ENCODE results near the gene DNAH14.
"Not testable (repeated sequence)": the region's sequence is repeated elsewhere in the genome, so short reads cannot be mapped to it uniquely, and the experiment has no call there.

Gene DNAH14

GRCh38 chr1:225277445-225277844 is 348.0 kb downstream of the DNAH14 start:
- no peak for DNase-seq

GRCh38 chr1:225280563-225280962 is 351.1 kb downstream of the DNAH14 start:
- no peak for DNase-seq

GRCh38 chr1:225290244-225290643 is 360.8 kb downstream of the DNAH14 start:
- no peak for DNase-seq

- no peak for DNase-seq
Measured at GRCh38 chr1:225299624-225300023, 370.1 kb downstream of the DNAH14 start.

- no peak for DNase-seq
Measured at GRCh38 chr1:225300381-225300780, 370.9 kb downstream of the DNAH14 start.

GRCh38 chr1:225304996-225305395 is 375.5 kb downstream of the DNAH14 start:
- DNase-seq = no peak

GRCh38 chr1:225310544-225310943 is 381.1 kb downstream of the DNAH14 start:
- DNase-seq = not testable (repeated sequence)

GRCh38 chr1:225318706-225319575 is 389.5 kb downstream of the DNAH14 start:
- DNase-seq = peak; percentile 46

- DNase-seq = no peak
Measured at GRCh38 chr1:225319871-225320270, 390.4 kb downstream of the DNAH14 start.

- DNase-seq = no peak
Measured at GRCh38 chr1:225321784-225322183, 392.3 kb downstream of the DNAH14 start.

GRCh38 chr1:225329041-225329440 is 399.6 kb downstream of the DNAH14 start:
- no peak for DNase-seq

- DNase-seq = not testable (repeated sequence)
Measured at GRCh38 chr1:225329996-225330395, 400.5 kb downstream of the DNAH14 start.

- no peak for DNase-seq
Measured at GRCh38 chr1:225332686-225333085, 403.2 kb downstream of the DNAH14 start.

- not testable (repeated sequence) for DNase-seq
Measured at GRCh38 chr1:225335098-225335778, 405.8 kb downstream of the DNAH14 start.

GRCh38 chr1:225338545-225338944 is 409.1 kb downstream of the DNAH14 start:
- DNase-seq = no peak

- DNase-seq = no peak
Measured at GRCh38 chr1:225341642-225342041, 412.2 kb downstream of the DNAH14 start.

GRCh38 chr1:225342695-225343094 is 413.2 kb downstream of the DNAH14 start:
- no peak for DNase-seq

GRCh38 chr1:225343618-225344017 is 414.1 kb downstream of the DNAH14 start:
- peak; percentile 21 for DNase-seq

GRCh38 chr1:225347123-225347683 is 417.7 kb downstream of the DNAH14 start:
- DNase-seq = no peak

- DNase-seq = no peak
Measured at GRCh38 chr1:225348400-225348799, 418.9 kb downstream of the DNAH14 start.

- no peak for DNase-seq
Measured at GRCh38 chr1:225349826-225350225, 420.4 kb downstream of the DNAH14 start.

- DNase-seq = no peak
Measured at GRCh38 chr1:225350872-225351271, 421.4 kb downstream of the DNAH14 start.

- DNase-seq = no peak
Measured at GRCh38 chr1:225354906-225355305, 425.4 kb downstream of the DNAH14 start.

GRCh38 chr1:225355863-225356262 is 426.4 kb downstream of the DNAH14 start:
- DNase-seq = no peak

Data from RPMI8226 (cell line).